Lower leg skin (tissue), 4 donors: ENCODE measurements around the gene PPP2R5A. TPM values are rescaled to one million over a fixed set of nuclear protein-coding genes. Genes with fewer than 3 reads are reported as not detected.
"Not testable (repeated sequence)": the region's sequence is repeated elsewhere in the genome, so short reads cannot be mapped to it uniquely, and the experiment has no call there.

Experiments used
- DNase-seq, 2 donors: peaks; one replicate each; pipeline ENCODE4 v3.0.0-alpha.2; 2019; ENCODE audit warnings: low spot score in 2 of 2
- H3K4me3 ChIP-seq: fragments of 200-600 bp; sonication (generic); 2 replicates; pipeline ENCODE4 v1.5.1; 2017; ENCODE audit warnings: mild to moderate bottlenecking, low read depth; ENCODE audit not compliant: poor library complexity, severe bottlenecking
- POLR2A ChIP-seq, 2 donors: fragments of 450-650 bp; IDR thresholded peaks; one replicate each; pipeline ENCODE4 v1.6.1; 2016 to 2017; ENCODE audit warnings: antibody characterized with exemption in 2 of 2, mild to moderate bottlenecking in 1 of 2, moderate library complexity in 1 of 2
- WGBS, 2 donors: methylation state at CpG; one replicate each; pipeline ENCODE4 v1.1.5; 2018; 5-methylcytosine and 5-hydroxymethylcytosine counted together
- intact Hi-C: fragments of 100-400 bp; cut with DNase I; formaldehyde crosslinking; loops from one replicate; pipeline ENCODE4 v1.15.0; 2023; ENCODE audit warnings: low total_unique reads
- total RNA-seq, 4 donors: library from RNA; depleted of rRNA; stranded (reverse); fragments of >200 nt; gene quantifications; one replicate each; pipeline ENCODE4 v1.1.0, GENCODE V29; 2016
- TF ChIP-seq, protein P1 (sequence below), 3 donors: fragments of 450-650 bp; IDR thresholded peaks; one replicate each; pipeline ENCODE4 v1.5.1; 2016; ENCODE audit warnings: antibody characterized with exemption in 3 of 3, mild to moderate bottlenecking in 3 of 3, moderate library complexity in 2 of 3

Gene PPP2R5A
- total RNA-seq, 4 donors from 2014 or later, result 34.9 to 57.6 (median 53.2) TPM

GRCh38 chr1:212294983-212295382 lies 9.8 kb downstream of the PPP2R5A start:
- no peak for TF ChIP-seq POLR2A (IDR thresholded peaks at IDR 0.05)
- TF ChIP-seq, protein P1, sequence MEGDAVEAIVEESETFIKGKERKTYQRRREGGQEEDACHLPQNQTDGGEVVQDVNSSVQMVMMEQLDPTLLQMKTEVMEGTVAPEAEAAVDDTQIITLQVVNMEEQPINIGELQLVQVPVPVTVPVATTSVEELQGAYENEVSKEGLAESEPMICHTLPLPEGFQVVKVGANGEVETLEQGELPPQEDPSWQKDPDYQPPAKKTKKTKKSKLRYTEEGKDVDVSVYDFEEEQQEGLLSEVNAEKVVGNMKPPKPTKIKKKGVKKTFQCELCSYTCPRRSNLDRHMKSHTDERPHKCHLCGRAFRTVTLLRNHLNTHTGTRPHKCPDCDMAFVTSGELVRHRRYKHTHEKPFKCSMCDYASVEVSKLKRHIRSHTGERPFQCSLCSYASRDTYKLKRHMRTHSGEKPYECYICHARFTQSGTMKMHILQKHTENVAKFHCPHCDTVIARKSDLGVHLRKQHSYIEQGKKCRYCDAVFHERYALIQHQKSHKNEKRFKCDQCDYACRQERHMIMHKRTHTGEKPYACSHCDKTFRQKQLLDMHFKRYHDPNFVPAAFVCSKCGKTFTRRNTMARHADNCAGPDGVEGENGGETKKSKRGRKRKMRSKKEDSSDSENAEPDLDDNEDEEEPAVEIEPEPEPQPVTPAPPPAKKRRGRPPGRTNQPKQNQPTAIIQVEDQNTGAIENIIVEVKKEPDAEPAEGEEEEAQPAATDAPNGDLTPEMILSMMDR (IDR thresholded peaks at IDR 0.05), result no peak
- no peak overlapping the region for H3K4me3 ChIP-seq
- intact Hi-C loops, result no loop called here
- no peak for DNase-seq
- WGBS, 2 donors, result 68 to 85% methylated on average over 3 of the region's 3 CpGs

DNA sequence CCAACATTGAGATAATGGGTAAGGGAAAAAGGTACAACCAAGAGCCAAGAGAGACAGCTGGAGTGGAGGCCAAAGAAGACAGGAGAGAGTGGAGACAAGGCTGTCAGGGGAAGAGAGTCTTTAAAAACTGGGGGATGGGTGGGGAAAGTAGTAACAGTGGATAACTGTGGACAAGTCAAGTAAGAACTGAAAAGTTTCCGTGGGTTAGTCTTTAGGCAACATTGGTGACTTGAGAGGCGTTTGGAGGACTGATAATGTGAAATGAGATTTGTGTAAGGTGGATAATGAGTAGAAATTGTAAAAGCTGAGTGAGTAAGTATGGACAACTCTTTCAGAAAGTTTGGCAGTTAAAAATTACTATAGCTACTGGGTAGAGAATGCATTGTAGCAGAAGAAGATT lies 10.4 kb downstream of the PPP2R5A start:
- 80 to 91% methylated on average over 2 of the region's 2 CpGs for WGBS, 2 donors

DNA sequence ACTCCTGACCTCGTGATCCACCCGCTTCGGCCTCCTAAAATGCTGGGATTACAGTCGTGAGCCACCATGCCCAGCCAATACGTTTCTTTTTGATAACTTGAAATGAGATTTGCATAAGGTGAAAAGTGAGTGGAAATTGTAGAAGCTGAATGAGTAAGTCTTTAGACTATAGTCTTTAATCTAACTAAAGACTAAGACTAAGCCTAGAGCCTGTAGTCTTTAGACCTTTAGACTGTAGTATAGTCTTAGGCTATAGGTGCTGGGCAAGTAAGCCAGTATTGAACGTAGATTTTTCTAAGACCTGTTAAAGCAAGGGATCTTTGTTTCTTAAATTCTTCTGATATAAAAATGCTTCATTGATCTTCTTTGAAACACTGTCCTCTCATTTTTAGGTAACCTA lies 12.1 kb downstream of the PPP2R5A start:
- intact Hi-C loops, result no loop called here
- no peak overlapping the region for H3K4me3 ChIP-seq
- 94 to 96% methylated on average over 6 of the region's 6 CpGs for WGBS, 2 donors
- no peak for TF ChIP-seq POLR2A (IDR thresholded peaks at IDR 0.05)
- TF ChIP-seq, protein P1 (IDR thresholded peaks at IDR 0.05), result no peak
- no peak for DNase-seq

More for the DNA sequence above, 10.4 kb downstream of the PPP2R5A start:
- no peak for DNase-seq
- intact Hi-C loops, result no loop called here
- no peak overlapping the region for H3K4me3 ChIP-seq
- no peak for TF ChIP-seq POLR2A (IDR thresholded peaks at IDR 0.05)
- TF ChIP-seq, protein P1 (IDR thresholded peaks at IDR 0.05), result no peak

DNA sequence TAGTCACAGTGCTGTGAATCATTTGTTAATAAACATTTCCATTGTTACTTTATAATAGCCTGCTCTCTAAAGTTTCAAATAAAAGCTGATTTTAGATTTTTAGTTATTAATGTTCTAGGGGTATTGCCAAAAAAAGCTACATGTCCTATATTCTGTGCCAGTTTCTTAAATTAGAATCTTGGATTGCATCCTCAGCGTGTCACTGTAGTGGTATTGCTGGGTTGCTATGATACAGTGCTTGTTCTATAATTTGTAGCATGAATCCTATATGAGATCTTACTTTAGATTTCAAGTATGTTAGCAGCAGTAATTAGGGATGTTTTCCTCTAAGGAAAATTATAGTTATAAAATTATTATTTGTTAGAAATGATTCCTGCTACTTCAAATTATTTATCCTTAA lies 16.4 kb downstream of the PPP2R5A start:
- H3K4me3 ChIP-seq, result no peak overlapping the region
- intact Hi-C loops, result no loop called here
- 7 to 8% methylated on average over 1 of the region's 1 CpG for WGBS, 2 donors
- DNase-seq, result no peak
- no peak for TF ChIP-seq POLR2A (IDR thresholded peaks at IDR 0.05)
- TF ChIP-seq, protein P1 (IDR thresholded peaks at IDR 0.05), result no peak

DNA sequence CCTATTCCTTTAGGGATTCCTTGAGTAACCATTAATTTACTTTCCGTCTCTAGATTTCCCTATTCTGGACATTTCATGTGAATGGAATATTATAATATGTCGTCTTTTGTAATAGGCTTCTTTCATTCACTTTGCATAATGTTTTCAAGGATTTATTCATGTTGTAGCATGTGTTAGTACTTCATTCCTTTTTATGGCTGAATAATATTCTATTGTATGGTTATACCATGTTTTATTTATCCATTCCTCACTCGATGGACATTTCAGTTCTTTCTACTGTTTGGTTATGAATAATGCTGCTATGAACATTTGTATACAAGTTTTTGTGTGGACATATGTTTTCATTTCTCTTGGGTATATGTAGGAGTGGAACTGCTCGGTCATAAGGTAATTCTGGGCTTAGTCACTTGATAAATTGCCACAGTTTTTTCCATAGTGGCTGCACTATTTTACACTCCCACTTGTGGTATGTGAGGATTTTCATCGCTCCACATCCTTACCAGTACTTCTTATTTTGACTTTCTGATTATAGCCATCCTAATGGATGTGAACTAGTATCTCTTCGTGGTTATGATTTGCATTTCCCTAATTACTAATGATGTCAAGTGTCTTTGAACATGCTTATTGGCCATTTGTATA lies 17.7 kb downstream of the PPP2R5A start:
- WGBS, 2 donors, result 74 to 82% methylated on average over 6 of the region's 6 CpGs
- no peak overlapping the region for H3K4me3 ChIP-seq
- TF ChIP-seq POLR2A (IDR thresholded peaks at IDR 0.05), result no peak
- TF ChIP-seq, protein P1 (IDR thresholded peaks at IDR 0.05), result no peak
- intact Hi-C loops, result no loop called here
- DNase-seq, result no peak

DNA sequence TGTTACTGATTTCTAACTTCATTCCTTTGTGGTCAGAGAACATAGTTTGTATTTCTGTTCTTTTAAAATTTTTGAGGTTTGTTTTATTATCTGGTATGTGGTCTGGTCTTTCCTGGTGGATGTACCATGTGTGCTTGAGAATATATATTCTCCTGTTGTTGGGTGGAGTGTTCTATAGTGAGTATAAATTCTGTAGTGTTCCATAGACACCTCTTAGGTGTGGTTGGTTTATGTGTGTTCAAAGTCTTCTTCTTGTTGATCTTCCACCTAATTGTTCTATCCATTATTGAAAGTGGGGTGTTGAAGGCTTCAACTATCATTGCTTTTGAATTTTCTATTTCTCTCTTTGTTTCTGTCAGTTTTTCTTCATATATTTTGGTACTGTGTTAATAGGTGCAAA lies 20.1 kb downstream of the PPP2R5A start:
- intact Hi-C loops, result no loop called here
- no peak overlapping the region for H3K4me3 ChIP-seq
- DNase-seq, result no peak
- no peak for TF ChIP-seq POLR2A (IDR thresholded peaks at IDR 0.05)
- TF ChIP-seq, protein P1 (IDR thresholded peaks at IDR 0.05), result no peak

DNA sequence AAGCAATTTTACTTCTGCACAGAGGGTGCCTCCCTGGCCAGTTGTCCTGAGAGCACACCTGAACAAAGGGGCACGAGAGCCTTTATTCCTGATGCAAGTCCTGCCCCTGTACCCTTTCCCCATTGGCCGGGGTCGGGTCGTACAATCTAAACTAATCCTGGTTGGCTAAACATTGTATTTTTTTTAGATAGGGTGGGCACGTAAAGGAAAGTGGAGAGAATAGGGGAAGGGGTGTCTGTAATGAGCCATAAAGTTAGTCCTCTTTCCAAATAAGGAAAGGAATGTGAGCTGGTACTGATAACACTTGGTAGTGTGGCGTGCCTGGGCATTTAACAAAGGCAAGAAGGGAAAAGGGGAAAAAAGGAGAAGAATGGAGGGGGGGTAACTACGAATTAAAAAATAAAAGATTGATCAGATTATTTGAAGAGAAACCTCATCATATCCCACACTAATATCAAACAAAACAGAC lies 20.8 kb downstream of the PPP2R5A start:
- WGBS, 2 donors, result 81 to 86% methylated on average over 7 of the region's 7 CpGs
- H3K4me3 ChIP-seq, DNase-seq, intact Hi-C loops: not testable (repeated sequence)
